ENCODE measurements around the gene ST3GAL6. TPM values are rescaled to one million over a fixed set of nuclear protein-coding genes. Genes with fewer than 3 reads are reported as not detected.

ST3GAL6 gene
- total and polyA plus RNA-seq, 2 donors (not counting 1 experiment from before 2014, with no cell fraction given), result 0.58 TPM; not detected in 1

- Histone ChIP-seq H3K36me3 (replicated peaks in 1 of 2; ENCODE audit: control extremely low read depth in 1 of 2, control insufficient read depth in 1 of 2, extremely low read depth in 1 of 2, insufficient read depth in 2 of 2, low read length in 1 of 2) (no peaks in the 10 kb centered on the region), H3K4me1 (ENCODE audit: control insufficient read depth in 2 of 2, insufficient read depth in 2 of 2, low read length in 2 of 2) (no peaks in the 10 kb centered on the region), H2AFZ (ENCODE audit: insufficient read depth, low read depth, low read length, poor library complexity, severe bottlenecking) (no peak overlapping the region), H3K4me3 (ENCODE audit: control extremely low read depth in 1 of 5, extremely low read depth in 1 of 5, insufficient read depth in 1 of 5, low read depth in 2 of 5, low read length in 4 of 5) (no peak overlapping the region), H4K20me1 (ENCODE audit: control insufficient read depth, insufficient read depth, low read length, poor library complexity, severe bottlenecking) (no peaks in the 10 kb centered on the region), H3K79me2 (ENCODE audit: control insufficient read depth, insufficient read depth, low read length) (no peaks in the 10 kb centered on the region), H3K27ac (ENCODE audit: low read length in 2 of 2) (no peak overlapping the region), H3K9me3 (ENCODE audit: control extremely low read depth in 1 of 3, control insufficient read depth in 2 of 3, insufficient read depth in 1 of 3, low read length in 2 of 3) (peaks cover 0 to 1% (median 0%) of the 10 kb centered on the region in 3 donors), H3K9ac (ENCODE audit: low read length) (no peak overlapping the region), H3K27me3 (replicated peaks in 1 of 4; ENCODE audit: control extremely low read depth in 1 of 4, control insufficient read depth in 3 of 4, insufficient read depth in 4 of 4, low read length in 3 of 4) (peaks cover 0 to 4% (median 0%) of the 10 kb centered on the region in 4 experiments), H3K4me2 (replicated peaks; ENCODE audit: low read depth, low read length, poor library complexity, severe bottlenecking) (no peak overlapping the region)
- WGBS (ENCODE audit: insufficient coverage), result no CpG with 5 or more reads among the region's 4 CpGs
- H3K27me3 Mint-ChIP-seq, result peaks cover 9% of the 10 kb centered on the region
- H3K4me1 Mint-ChIP-seq, result no peaks in the 10 kb centered on the region
- no peaks in the 10 kb centered on the region for H3K9me3 Mint-ChIP-seq (ENCODE audit: insufficient read depth)
- no peak overlapping the region for H3K27ac Mint-ChIP-seq
- no peak overlapping the region for H3K4me3 Mint-ChIP-seq
- ChIA-PET POLR2A (no interaction called here), CTCF (no interaction called here)
- DNase-seq (no peak), ATAC-seq (ENCODE audit: low read depth) (no peak)
- intact Hi-C loops (cut with micrococcal nuclease), result no loop called here
- no peak for TF ChIP-seq CTCF (IDR thresholded peaks at IDR 0.05)
- TF ChIP-seq EZH2 (IDR thresholded peaks at IDR 0.05; ENCODE audit: borderline replicate concordance, insufficient read depth, low read depth, low read length, poor library complexity, severe bottlenecking), result no peak
Observed at GRCh38 chr3:98746882-98747281, 16.3 kb upstream of the ST3GAL6 start.

DNA sequence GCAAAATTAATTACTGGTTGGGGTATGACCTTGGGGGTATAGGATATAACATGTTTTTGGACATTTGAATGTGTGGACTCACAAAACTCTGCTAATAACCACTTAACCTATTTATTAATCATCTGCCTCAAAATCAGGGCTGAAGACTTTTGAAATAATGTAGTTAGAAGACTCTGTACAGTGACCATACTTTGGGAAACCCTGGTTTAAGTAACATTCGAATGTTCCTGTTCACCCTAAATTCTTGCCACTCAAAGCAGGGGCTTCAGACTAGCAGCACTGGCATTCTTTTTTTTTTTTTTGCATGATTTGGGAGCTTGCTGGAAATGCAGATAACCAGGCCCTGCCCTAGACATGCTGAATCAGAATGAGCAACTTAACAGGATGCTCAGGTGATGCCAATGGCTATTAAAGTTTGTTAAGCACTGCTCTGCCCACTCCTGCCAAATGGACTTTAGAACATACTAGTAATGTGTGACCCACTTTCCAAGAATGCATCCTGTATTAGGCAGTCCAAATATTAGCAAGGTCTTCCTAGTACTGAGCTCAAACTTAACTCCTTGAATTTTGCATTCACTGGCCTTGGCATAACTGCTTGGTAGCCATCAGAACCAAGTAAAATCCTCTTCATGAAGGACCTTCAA, 12.7 kb upstream of the ST3GAL6 start:
- Histone ChIP-seq H3K36me3 (replicated peaks in 1 of 2; ENCODE audit: control extremely low read depth in 1 of 2, control insufficient read depth in 1 of 2, extremely low read depth in 1 of 2, insufficient read depth in 2 of 2, low read length in 1 of 2) (no peaks in the 10 kb centered on the region), H3K4me2 (replicated peaks; ENCODE audit: low read depth, low read length, poor library complexity, severe bottlenecking) (no peak overlapping the region), H3K9me3 (ENCODE audit: control extremely low read depth in 1 of 3, control insufficient read depth in 2 of 3, insufficient read depth in 1 of 3, low read length in 2 of 3) (peaks cover 0 to 1% (median 0%) of the 10 kb centered on the region in 3 donors), H3K9ac (ENCODE audit: low read length) (no peak overlapping the region), H2AFZ (ENCODE audit: insufficient read depth, low read depth, low read length, poor library complexity, severe bottlenecking) (no peak overlapping the region), H3K4me1 (ENCODE audit: control insufficient read depth in 2 of 2, insufficient read depth in 2 of 2, low read length in 2 of 2) (no peaks in the 10 kb centered on the region), H3K4me3 (ENCODE audit: control extremely low read depth in 1 of 5, extremely low read depth in 1 of 5, insufficient read depth in 1 of 5, low read depth in 2 of 5, low read length in 4 of 5) (no peak overlapping the region), H4K20me1 (ENCODE audit: control insufficient read depth, insufficient read depth, low read length, poor library complexity, severe bottlenecking) (no peaks in the 10 kb centered on the region), H3K79me2 (ENCODE audit: control insufficient read depth, insufficient read depth, low read length) (no peaks in the 10 kb centered on the region), H3K27ac (ENCODE audit: low read length in 2 of 2) (no peak overlapping the region), H3K27me3 (replicated peaks in 1 of 4; ENCODE audit: control extremely low read depth in 1 of 4, control insufficient read depth in 3 of 4, insufficient read depth in 4 of 4, low read length in 3 of 4) (peaks cover 0 to 2% (median 0%) of the 10 kb centered on the region in 4 experiments)
- intact Hi-C loops (cut with micrococcal nuclease), result no loop called here
- no peak overlapping the region for H3K27ac Mint-ChIP-seq
- H3K4me1 Mint-ChIP-seq, result no peaks in the 10 kb centered on the region
- no peak for DNase-seq
- H3K27me3 Mint-ChIP-seq, result peaks cover 16% of the 10 kb centered on the region
- POLR2A ChIA-PET, result no interaction called here
- CTCF ChIA-PET, result interaction anchor here (0.6 to 1.4 kb wide), 2 partner anchors 9 to 148 kb away, joined by 3 read pairs; no protein-coding TSS in a partner anchor
- TF ChIP-seq CTCF (IDR thresholded peaks at IDR 0.05) (no peak), EZH2 (IDR thresholded peaks at IDR 0.05; ENCODE audit: borderline replicate concordance, insufficient read depth, low read depth, low read length, poor library complexity, severe bottlenecking) (no peak)
- H3K9me3 Mint-ChIP-seq (ENCODE audit: insufficient read depth), result no peaks in the 10 kb centered on the region
- 100% methylated on average over 1 of the region's 1 CpG for WGBS (ENCODE audit: insufficient coverage)
- no peak for ATAC-seq (ENCODE audit: low read depth)
- no peak overlapping the region for H3K4me3 Mint-ChIP-seq
